Gastrocnemius medialis (tissue), 4 donors: Measurements from ENCODE around the gene EGLN2. TPM values are rescaled to one million over a fixed set of nuclear protein-coding genes. Genes with fewer than 3 reads are reported as not detected.

Source experiments
- ATAC-seq, 2 donors: fragments of 150-250 bp; one replicate each; pipeline ENCODE4 v1.9.1; 2016
- DNase-seq, 2 donors: peaks; one replicate each; pipeline ENCODE4 v3.0.0-alpha.2; 2019
- H3K27ac ChIP-seq, 4 donors: fragments of 200-600 bp; sonication (generic); 1 replicate in 1 of 4; 2 replicates in 3 of 4; pipeline ENCODE4 v1.5.1; 2016 to 2018; ENCODE audit warnings: mild to moderate bottlenecking in 2 of 4, moderate library complexity in 1 of 4
- H3K27me3 ChIP-seq, 3 donors: fragments of 200-600 bp; sonication (generic) in 2 of 3; 1 replicate in 1 of 3; 2 replicates in 2 of 3; pipeline versions ENCODE4 v1.5.1 to v1.6.0; 2016 to 2019; ENCODE audit warnings: mild to moderate bottlenecking in 1 of 3, moderate library complexity in 1 of 3
- H3K36me3 ChIP-seq, 2 donors: fragments of 200-600 bp; sonication (generic) in 1 of 2; one replicate each; pipeline ENCODE4 v1.5.1; 2017 to 2018
- H3K4me1 ChIP-seq, 2 donors: fragments of 200-600 bp; sonication (generic) in 1 of 2; one replicate each; pipeline ENCODE4 v1.5.1; 2016 to 2017; ENCODE audit warnings: mild to moderate bottlenecking in 2 of 2
- H3K4me3 ChIP-seq, 4 donors: fragments of 200-600 bp; sonication (generic) in 3 of 4; 1 replicate in 1 of 4; 2 replicates in 3 of 4; pipeline ENCODE4 v1.5.1; 2016 to 2019; ENCODE audit warnings: mild to moderate bottlenecking in 2 of 4
- H3K9me3 ChIP-seq, 3 donors: fragments of 200-600 bp; sonication (generic) in 2 of 3; 1 replicate in 1 of 3; 2 replicates in 2 of 3; pipeline ENCODE4 v1.5.1; 2016 to 2019
- CTCF ChIP-seq, 5 experiments: fragments of 450-650 bp in 3 of 5; fragments of 200-600 bp in 2 of 5; sonication (generic) in 2 of 5; IDR thresholded peaks in 4 of 5; conservative IDR thresholded peaks in 1 of 5; 1 replicate in 4 of 5; 2 replicates in 1 of 5; pipeline ENCODE4 v1.5.1; 2016 to 2019; ENCODE audit warnings: antibody characterized with exemption in 5 of 5, mild to moderate bottlenecking in 3 of 5, moderate library complexity in 3 of 5
- POLR2A ChIP-seq, 2 donors: fragments of 450-650 bp; IDR thresholded peaks; one replicate each; pipeline ENCODE4 v1.6.1; 2017; ENCODE audit warnings: antibody characterized with exemption in 2 of 2, mild to moderate bottlenecking in 2 of 2, moderate library complexity in 2 of 2
- in situ Hi-C, 4 donors: fragments of 200-750 bp; cut with MboI; loops; one replicate each; pipeline versions ENCODE4 v1.15.0 to v1.8.0; 2017; ENCODE audit warnings: low sequenced_read_pairs in 4 of 4
- intact Hi-C: fragments of 100-400 bp; cut with DNase I; formaldehyde crosslinking; loops from one replicate; pipeline ENCODE4 v1.15.1; 2023; ENCODE audit warnings: low total_unique reads
- total RNA-seq, 4 donors: library from RNA; depleted of rRNA; stranded (reverse); fragments of >200 nt; gene quantifications; one replicate each; pipeline versions ENCODE4 v1.1.0 to v1.2.3, GENCODE V29; 2016

EGLN2 gene
- total RNA-seq, 4 donors from 2014 or later = 42.7 to 56.6 (median 47.9) TPM

- peak overlapping the region; percentile 90 to 98 (median 92) for H3K27ac ChIP-seq
- intact Hi-C loops (loop anchor here (5.0 kb wide), 1 partner anchor 685 kb away; the partner anchor contains the start of gene DMAC2), in situ Hi-C loops (loop anchor here in 1 of 4 donors (10.0 kb wide), 1 partner anchor 62 kb away; no protein-coding TSS in a partner anchor)
- H3K27me3 ChIP-seq = no peaks in the 10 kb centered on the region
- TF ChIP-seq POLR2A (IDR thresholded peaks at IDR 0.05) (no peak), CTCF (IDR thresholded peaks at IDR 0.05 in 4 of 5, conservative IDR thresholded peaks at IDR 0.05 in 1 of 5) (no peak)
- H3K4me3 ChIP-seq = peak overlapping the region; percentile 73 to 93 (median 84)
- peaks cover 31 to 42% of the 10 kb centered on the region in 2 donors for H3K4me1 ChIP-seq
- peaks cover 0 to 13% of the 10 kb centered on the region in 2 donors for H3K36me3 ChIP-seq
- H3K9me3 ChIP-seq = no peaks in the 10 kb centered on the region
- DNase-seq = no peak
- ATAC-seq = no peak
These were observed 46.7 kb upstream of the EGLN2 start for GRCh38 chr19:40752257-40752781.

- no peaks in the 10 kb centered on the region for H3K27me3 ChIP-seq
- no peaks in the 10 kb centered on the region for H3K9me3 ChIP-seq
- intact Hi-C loops = loop anchor here (5.0 kb wide), 1 partner anchor 683 kb away; the partner anchor contains the start of gene DMAC2
- no peak overlapping the region for H3K4me3 ChIP-seq
- no peak for ATAC-seq
- peaks cover 19 to 28% of the 10 kb centered on the region in 2 donors for H3K4me1 ChIP-seq
- no peak for DNase-seq
- in situ Hi-C loops = loop anchor here in 1 of 4 donors (10.0 kb wide), 1 partner anchor 60 kb away; no protein-coding TSS in a partner anchor
- H3K27ac ChIP-seq = no peak overlapping the region
- peaks cover 0 to 36% of the 10 kb centered on the region in 2 donors for H3K36me3 ChIP-seq
- no peak for TF ChIP-seq CTCF (IDR thresholded peaks at IDR 0.05 in 4 of 5, conservative IDR thresholded peaks at IDR 0.05 in 1 of 5)
- no peak for TF ChIP-seq POLR2A (IDR thresholded peaks at IDR 0.05)
These were observed 44.3 kb upstream of the EGLN2 start for GRCh38 chr19:40754611-40755247.

GRCh38 chr19:40755248-40755624 is 43.8 kb upstream of the EGLN2 start:
- ATAC-seq = no peak
- TF ChIP-seq POLR2A (IDR thresholded peaks at IDR 0.05) (no peak), CTCF (IDR thresholded peaks at IDR 0.05 in 4 of 5, conservative IDR thresholded peaks at IDR 0.05 in 1 of 5) (no peak)
- H3K27ac ChIP-seq = no peak overlapping the region
- no peaks in the 10 kb centered on the region for H3K27me3 ChIP-seq
- H3K4me3 ChIP-seq = no peak overlapping the region
- DNase-seq = no peak
- in situ Hi-C loops (loop anchor here in 1 of 4 donors (10.0 kb wide), 1 partner anchor 60 kb away; no protein-coding TSS in a partner anchor), intact Hi-C loops (no loop called here)
- H3K9me3 ChIP-seq = no peaks in the 10 kb centered on the region
- H3K36me3 ChIP-seq = peaks cover 0 to 41% of the 10 kb centered on the region in 2 donors
- peaks cover 16 to 24% of the 10 kb centered on the region in 2 donors for H3K4me1 ChIP-seq

- Histone ChIP-seq H3K27me3 (no peaks in the 10 kb centered on the region), H3K9me3 (no peaks in the 10 kb centered on the region), H3K4me3 (no peak overlapping the region), H3K4me1 (peaks cover 16 to 24% of the 10 kb centered on the region in 2 donors), H3K27ac (no peak overlapping the region), H3K36me3 (peaks cover 0 to 46% of the 10 kb centered on the region in 2 donors)
- in situ Hi-C loops (loop anchor here in 1 of 4 donors (10.0 kb wide), 1 partner anchor 59 kb away; no protein-coding TSS in a partner anchor), intact Hi-C loops (no loop called here)
- DNase-seq = no peak
- no peak for TF ChIP-seq POLR2A (IDR thresholded peaks at IDR 0.05)
- no peak for TF ChIP-seq CTCF (IDR thresholded peaks at IDR 0.05 in 4 of 5, conservative IDR thresholded peaks at IDR 0.05 in 1 of 5)
- ATAC-seq = no peak
These were observed 43.2 kb upstream of the EGLN2 start for GRCh38 chr19:40755791-40756190.
